Breast epithelium (tissue), 4 donors: ENCODE measurements around the gene CCSAP. TPM values are rescaled to one million over a fixed set of nuclear protein-coding genes. Genes with fewer than 3 reads are reported as not detected.

Source experiments
- DNase-seq, 2 donors: peaks; one replicate each; pipeline ENCODE4 v3.0.0-alpha.2; 2019; ENCODE audit warnings: low spot score in 2 of 2
- H3K27ac ChIP-seq, 2 donors: fragments of 200-600 bp; sonication (generic) in 1 of 2; one replicate each; pipeline ENCODE4 v1.5.1; 2016 to 2019; ENCODE audit warnings: mild to moderate bottlenecking in 1 of 2
- H3K27me3 ChIP-seq, 2 donors: fragments of 200-600 bp; sonication (generic) in 1 of 2; one replicate each; pipeline versions ENCODE4 v1.5.1 to v1.6.0; 2017 to 2019; ENCODE audit warnings: control low read depth in 1 of 2, mild to moderate bottlenecking in 1 of 2
- H3K36me3 ChIP-seq: fragments of 200-600 bp; one replicate; pipeline ENCODE4 v1.5.1; 2019
- H3K4me1 ChIP-seq, 2 donors: fragments of 200-600 bp; sonication (generic); one replicate each; pipeline ENCODE4 v1.5.1; 2016 to 2019; ENCODE audit warnings: control low read depth in 1 of 2
- H3K4me3 ChIP-seq, 3 donors: fragments of 200-600 bp; sonication (generic); 1 replicate in 2 of 3; 2 replicates in 1 of 3; pipeline ENCODE4 v1.5.1; 2016 to 2019; ENCODE audit warnings: mild to moderate bottlenecking in 3 of 3, moderate library complexity in 2 of 3
- H3K9me3 ChIP-seq, 2 donors: fragments of 200-600 bp; sonication (generic) in 1 of 2; one replicate each; pipeline ENCODE4 v1.5.1; 2016 to 2019; ENCODE audit warnings: control low read depth in 1 of 2
- CTCF ChIP-seq, 3 donors: fragments of 450-650 bp; IDR thresholded peaks; one replicate each; pipeline ENCODE4 v1.5.1; 2016 to 2017; ENCODE audit warnings: antibody characterized with exemption in 3 of 3, mild to moderate bottlenecking in 3 of 3, moderate library complexity in 3 of 3
- POLR2A ChIP-seq: fragments of 450-650 bp; IDR thresholded peaks from one replicate; pipeline ENCODE4 v1.6.1; 2016; ENCODE audit warnings: antibody characterized with exemption, mild to moderate bottlenecking, moderate library complexity
- POLR2AphosphoS5 ChIP-seq, 3 donors: sonication (generic); formaldehyde crosslinking; IDR thresholded peaks; one replicate each; pipeline ENCODE4 v1.6.1; 2017; ENCODE audit warnings: antibody characterized with exemption in 3 of 3
- intact Hi-C: fragments of 100-400 bp; cut with DNase I; formaldehyde crosslinking; loops from one replicate; pipeline ENCODE4 v1.15.1; 2023; ENCODE audit warnings: low total_unique reads
- total RNA-seq, 3 donors: library from RNA; depleted of rRNA; stranded (reverse); fragments of >200 nt; gene quantifications; one replicate each; pipeline ENCODE4 v1.1.0, GENCODE V29; 2016

CCSAP gene
- total RNA-seq, 3 donors from 2014 or later: 6.9 to 13.5 (median 7.8) TPM

- intact Hi-C loops: no loop called here
- TF ChIP-seq POLR2AphosphoS5 (IDR thresholded peaks at IDR 0.05) (no peak), CTCF (IDR thresholded peaks at IDR 0.05) (no peak), POLR2A (no peak)
- Histone ChIP-seq H3K4me1 (no peaks in the 10 kb centered on the region), H3K9me3 (no peaks in the 10 kb centered on the region), H3K27me3 (no peaks in the 10 kb centered on the region), H3K27ac (no peak overlapping the region), H3K4me3 (no peak overlapping the region), H3K36me3 (peaks cover 2% of the 10 kb centered on the region)
- no peak for DNase-seq
Measured at GRCh38 chr1:229323885-229324553, 18.8 kb downstream of the CCSAP start.

- intact Hi-C loops: no loop called here
- peaks cover 2% of the 10 kb centered on the region for H3K36me3 ChIP-seq
- H3K4me1 ChIP-seq: no peaks in the 10 kb centered on the region
- no peak for DNase-seq
- TF ChIP-seq POLR2A (no peak), POLR2AphosphoS5 (IDR thresholded peaks at IDR 0.05) (no peak), CTCF (IDR thresholded peaks at IDR 0.05) (no peak)
- H3K9me3 ChIP-seq: no peaks in the 10 kb centered on the region
- H3K4me3 ChIP-seq: no peak overlapping the region
- H3K27me3 ChIP-seq: no peaks in the 10 kb centered on the region
- no peak overlapping the region for H3K27ac ChIP-seq
Measured at GRCh38 chr1:229323201-229323600, 19.6 kb downstream of the CCSAP start.

GRCh38 chr1:229319487-229319886, 23.4 kb downstream of the CCSAP start:
- H3K36me3 ChIP-seq: peaks cover 2% of the 10 kb centered on the region
- H3K4me1 ChIP-seq: no peaks in the 10 kb centered on the region
- H3K9me3 ChIP-seq: no peaks in the 10 kb centered on the region
- intact Hi-C loops: no loop called here
- no peaks in the 10 kb centered on the region for H3K27me3 ChIP-seq
- TF ChIP-seq POLR2AphosphoS5 (IDR thresholded peaks at IDR 0.05) (no peak), CTCF (IDR thresholded peaks at IDR 0.05) (no peak)
- DNase-seq: no peak
- no peak overlapping the region for H3K4me3 ChIP-seq
- H3K27ac ChIP-seq: no peak overlapping the region

- peaks cover 2% of the 10 kb centered on the region for H3K36me3 ChIP-seq
- no peak for DNase-seq
- no peak for TF ChIP-seq POLR2AphosphoS5 (IDR thresholded peaks at IDR 0.05)
- TF ChIP-seq POLR2A: no peak
- no peak for TF ChIP-seq CTCF (IDR thresholded peaks at IDR 0.05)
- H3K9me3 ChIP-seq: no peaks in the 10 kb centered on the region
- intact Hi-C loops: no loop called here
- no peaks in the 10 kb centered on the region for H3K4me1 ChIP-seq
- H3K27me3 ChIP-seq: no peaks in the 10 kb centered on the region
- H3K4me3 ChIP-seq: no peak overlapping the region
- H3K27ac ChIP-seq: no peak overlapping the region
Measured at GRCh38 chr1:229318056-229318455, 24.8 kb downstream of the CCSAP start.

GRCh38 chr1:229316166-229316565, 26.7 kb downstream of the CCSAP start:
- Histone ChIP-seq H3K36me3 (peaks cover 2% of the 10 kb centered on the region), H3K4me1 (no peaks in the 10 kb centered on the region), H3K27ac (no peak overlapping the region), H3K4me3 (no peak overlapping the region), H3K9me3 (no peaks in the 10 kb centered on the region), H3K27me3 (no peaks in the 10 kb centered on the region)
- TF ChIP-seq CTCF (IDR thresholded peaks at IDR 0.05) (no peak), POLR2AphosphoS5 (IDR thresholded peaks at IDR 0.05) (no peak), POLR2A (no peak)
- intact Hi-C loops: no loop called here
- DNase-seq: no peak
